C4-2B (cell line): ENCODE measurements around the gene CACNA1B.
"Not testable (repeated sequence)": the region's sequence is repeated elsewhere in the genome, so short reads cannot be mapped to it uniquely, and the experiment has no call there.

Experiments used
- CTCF ChIP-seq: fragments of 450-650 bp; conservative IDR thresholded peaks from 2 replicates; pipeline ENCODE4 v1.5.1; 2017; ENCODE audit warnings: mild to moderate bottlenecking
- ZFX ChIP-seq: fragments of 450-650 bp; IDR thresholded peaks from 2 replicates; pipeline ENCODE4 v1.6.1; 2017

- TF ChIP-seq CTCF, ZFX: not testable (repeated sequence)
Measured at GRCh38 chr9:138126858-138127584, 249.4 kb downstream of the CACNA1B start.
